GM12878 (cell line): ENCODE measurements around the gene ESCO1. TPM values are rescaled to one million over a fixed set of nuclear protein-coding genes. Genes with fewer than 3 reads are reported as not detected.
"Not testable (repeated sequence)": the region's sequence is repeated elsewhere in the genome, so short reads cannot be mapped to it uniquely, and the experiment has no call there.

Source experiments
- ATAC-seq: fragments of 200-7000 bp; cut with Tn5 transposase; 3 replicates; pipeline ENCODE4 v1.9.1; 2020; ENCODE audit warnings: mild to moderate bottlenecking, moderate library complexity
- BruUV-seq: library from RNA; stranded (reverse); fragments of 400-500 nt; replicated peaks from 2 replicates; lab custom pipeline; 2021; lab: Mats Ljungman, UMichigan
- CTCF ChIA-PET: fragments of 300-600 bp; sonication (Branson Sonifier 250); formaldehyde crosslinking; extraction: SDS; loops from one replicate; lab custom pipeline; 2021; ENCODE audit warnings: inconsistent platforms; lab: Yijun Ruan, JAX
- POLR2A ChIA-PET: fragments of 350-600 bp; formaldehyde crosslinking; extraction: SDS; loops from one replicate; lab custom pipeline; 2021; ENCODE audit warnings: inconsistent platforms; lab: Charles Lee
- RAD21 ChIA-PET: fragments of 300-600 bp; sonication (Branson Sonifier 250); formaldehyde crosslinking; loops from one replicate; lab custom pipeline; 2023; ENCODE audit warnings: antibody characterized with exemption; ENCODE audit not compliant: unreplicated experiment; lab: Charles Lee
- SMC1A ChIA-PET: fragments of 300-600 bp; sonication (Branson Sonifier 250); formaldehyde crosslinking; loops from one replicate; lab custom pipeline; 2023; ENCODE audit not compliant: unreplicated experiment, uncharacterized antibody; lab: Charles Lee
- DNase-seq: peaks from one replicate; pipeline ENCODE4 v3.0.0-alpha.2; 2011; ENCODE audit warnings: low read depth, low spot score
- FAIRE-seq: peaks from 3 replicates; lab custom pipeline; 2011; peaks lifted over from hg19 to GRCh38; lab: Jason Lieb, UNC
- H2AFZ ChIP-seq: 2 replicates; pipeline ENCODE4 v1.6.0; 2011; ENCODE audit warnings: low read depth, low read length, control low read depth; ENCODE audit not compliant: control insufficient read depth
- H3K27ac ChIP-seq: 2 replicates; pipeline ENCODE4 v1.5.1; 2011; ENCODE audit warnings: control low read depth; ENCODE audit not compliant: control insufficient read depth, insufficient read depth
- H3K27me3 ChIP-seq, 2 experiments: replicated peaks in 1 of 2; 2 replicates each; pipeline versions ENCODE4 v1.6.0 to v1.6.1; 2011; ENCODE audit warnings: low read length in 1 of 2; ENCODE audit not compliant: control insufficient read depth in 2 of 2, insufficient read depth in 2 of 2
- H3K36me3 ChIP-seq, 2 experiments: 2 replicates each; pipeline ENCODE4 v1.5.1; 2011; ENCODE audit warnings: low read length in 1 of 2; ENCODE audit not compliant: control insufficient read depth in 2 of 2, insufficient read depth in 2 of 2
- H3K4me1 ChIP-seq: 2 replicates; pipeline ENCODE4 v1.6.1; 2011; ENCODE audit warnings: mild to moderate bottlenecking, low read length, moderate library complexity, mixed read lengths; ENCODE audit not compliant: control insufficient read depth, insufficient read depth
- H3K4me2 ChIP-seq: 2 replicates; pipeline ENCODE4 v1.6.0; 2011; ENCODE audit warnings: control low read depth; ENCODE audit not compliant: control insufficient read depth, insufficient read depth
- H3K4me3 ChIP-seq: fragments of 200-600 bp; sonication (generic); 2 replicates; pipeline ENCODE4 v1.5.1; 2016
- H3K79me2 ChIP-seq: 2 replicates; pipeline ENCODE4 v1.6.0; 2011; ENCODE audit warnings: low read length; ENCODE audit not compliant: control insufficient read depth, insufficient read depth
- H3K9ac ChIP-seq: 2 replicates; pipeline ENCODE4 v1.8.0; 2011; ENCODE audit warnings: low read length, control low read depth, mixed read lengths; ENCODE audit not compliant: control insufficient read depth, insufficient read depth
- H3K9me3 ChIP-seq: replicated peaks from 3 replicates; pipeline ENCODE4 v1.5.1; 2011; ENCODE audit warnings: mild to moderate bottlenecking, low read length; ENCODE audit not compliant: control insufficient read depth, insufficient read depth
- H4K20me1 ChIP-seq: 2 replicates; pipeline ENCODE4 v1.6.0; 2011; ENCODE audit not compliant: control insufficient read depth, insufficient read depth
- BMI1 ChIP-seq: fragments of 450-650 bp; IDR thresholded peaks from 2 replicates; pipeline ENCODE4 v1.6.1; 2016; ENCODE audit warnings: mild to moderate bottlenecking, moderate library complexity, borderline replicate concordance
- CHD4 ChIP-seq: fragments of 200-600 bp; sonication (generic); IDR thresholded peaks from 2 replicates; pipeline ENCODE4 v1.6.1; 2016; ENCODE audit warnings: mild to moderate bottlenecking
- IKZF2 ChIP-seq, 2 experiments: fragments of 450-650 bp; IDR thresholded peaks; 2 replicates each; pipeline ENCODE4 v1.6.1; 2017; ENCODE audit warnings: mild to moderate bottlenecking in 2 of 2, moderate library complexity in 2 of 2
- KLF5 ChIP-seq: fragments of 450-650 bp; IDR thresholded peaks from 2 replicates; pipeline ENCODE4 v1.6.1; 2014; ENCODE audit warnings: mild to moderate bottlenecking; ENCODE audit not compliant: partially characterized antibody
- NFIC ChIP-seq: IDR thresholded peaks from 2 replicates; pipeline ENCODE4 v1.6.1; 2012; ENCODE audit warnings: low read depth, mild to moderate bottlenecking, inconsistent platforms, low read length, moderate library complexity
- PAX5 ChIP-seq: IDR thresholded peaks from 2 replicates; pipeline ENCODE4 v1.6.1; 2011; ENCODE audit warnings: low read depth, low read length, borderline replicate concordance
- SREBF2 ChIP-seq: IDR thresholded peaks from 2 replicates; pipeline ENCODE4 v1.6.1; 2012; ENCODE audit warnings: mild to moderate bottlenecking, low read length
- TBL1XR1 ChIP-seq: IDR thresholded peaks from 2 replicates; pipeline ENCODE4 v1.6.1; 2012; ENCODE audit warnings: low read depth, low read length, improper control_type of control experiment
- TCF3 ChIP-seq: IDR thresholded peaks from 2 replicates; pipeline ENCODE4 v1.6.1; 2012; ENCODE audit warnings: low read depth, mild to moderate bottlenecking, low read length, borderline replicate concordance; ENCODE audit not compliant: insufficient read depth
- ZBTB40 ChIP-seq: fragments of 450-650 bp; IDR thresholded peaks from 2 replicates; pipeline ENCODE4 v1.6.1; 2016; ENCODE audit warnings: mild to moderate bottlenecking, moderate library complexity, borderline replicate concordance
- ZNF24 ChIP-seq: fragments of 450-650 bp; IDR thresholded peaks from 2 replicates; pipeline ENCODE4 v1.6.1; 2017; ENCODE audit warnings: antibody characterized with exemption, mild to moderate bottlenecking
- WGBS: methylation state at CpG from one replicate; pipeline ENCODE4 v1.1.6; 2016; ENCODE audit warnings: low lambda C conversion rate; ENCODE audit not compliant: insufficient replicate concordance, insufficient coverage; ENCODE audit errors: missing lambda C conversion rate; 5-methylcytosine and 5-hydroxymethylcytosine counted together
- in situ Hi-C: fragments of 300-500 bp; cut with MboI; formaldehyde crosslinking; loops from 9 replicates; pipeline ENCODE4 v1.14.3; 2018; ENCODE audit warnings: mixed read lengths
- intact Hi-C: fragments of 100-400 bp; cut with micrococcal nuclease; formaldehyde crosslinking; loops from one replicate; pipeline ENCODE4 v1.14.2; 2022; ENCODE audit not compliant: unreplicated experiment
- polyA plus RNA-seq, 11 experiments: library from polyadenylated mRNA; depleted of rRNA in 4 of 11; unstranded in 6 of 11; stranded (reverse) in 5 of 11; fragments of >200 nt; fragmentation: Nextera tagmentation in 4 of 11; fragmentation: Illumina TruSeq in 1 of 11; extraction: Ambion mirVana in 4 of 11; extraction: Trizol in 1 of 11; gene quantifications; 1 replicate in 1 of 11; 2 replicates in 10 of 11; pipeline versions ENCODE4 v1.2.1 to v1.2.3, GENCODE V29; 2011 to 2016; ENCODE audit warnings: inconsistent platforms in 2 of 11, missing spikeins in 2 of 11, low read depth in 1 of 11
- total RNA-seq, 4 experiments: library from RNA; depleted of rRNA in 3 of 4; stranded (reverse); fragments of >200 nt in 3 of 4; fragmentation: Illumina TruSeq in 1 of 4; extraction: Trizol in 1 of 4; gene quantifications; 2 replicates each; pipeline versions ENCODE4 v1.2.1 to v1.2.3, GENCODE V29; 2013 to 2021
- TF ChIP-seq, protein P1 (sequence below): IDR thresholded peaks from 2 replicates; pipeline ENCODE4 v1.6.1; 2011; ENCODE audit warnings: borderline replicate concordance, low read depth, mild to moderate bottlenecking, moderate library complexity, low read length; ENCODE audit not compliant: insufficient read depth, poor library complexity, severe bottlenecking

Gene ESCO1
- total and polyA plus RNA-seq, 10 of the 15 experiments (the other 5 are each of a cell fraction or from before 2014, with no cell fraction given): 8.6 to 22.4 (median 12.4) TPM

DNA sequence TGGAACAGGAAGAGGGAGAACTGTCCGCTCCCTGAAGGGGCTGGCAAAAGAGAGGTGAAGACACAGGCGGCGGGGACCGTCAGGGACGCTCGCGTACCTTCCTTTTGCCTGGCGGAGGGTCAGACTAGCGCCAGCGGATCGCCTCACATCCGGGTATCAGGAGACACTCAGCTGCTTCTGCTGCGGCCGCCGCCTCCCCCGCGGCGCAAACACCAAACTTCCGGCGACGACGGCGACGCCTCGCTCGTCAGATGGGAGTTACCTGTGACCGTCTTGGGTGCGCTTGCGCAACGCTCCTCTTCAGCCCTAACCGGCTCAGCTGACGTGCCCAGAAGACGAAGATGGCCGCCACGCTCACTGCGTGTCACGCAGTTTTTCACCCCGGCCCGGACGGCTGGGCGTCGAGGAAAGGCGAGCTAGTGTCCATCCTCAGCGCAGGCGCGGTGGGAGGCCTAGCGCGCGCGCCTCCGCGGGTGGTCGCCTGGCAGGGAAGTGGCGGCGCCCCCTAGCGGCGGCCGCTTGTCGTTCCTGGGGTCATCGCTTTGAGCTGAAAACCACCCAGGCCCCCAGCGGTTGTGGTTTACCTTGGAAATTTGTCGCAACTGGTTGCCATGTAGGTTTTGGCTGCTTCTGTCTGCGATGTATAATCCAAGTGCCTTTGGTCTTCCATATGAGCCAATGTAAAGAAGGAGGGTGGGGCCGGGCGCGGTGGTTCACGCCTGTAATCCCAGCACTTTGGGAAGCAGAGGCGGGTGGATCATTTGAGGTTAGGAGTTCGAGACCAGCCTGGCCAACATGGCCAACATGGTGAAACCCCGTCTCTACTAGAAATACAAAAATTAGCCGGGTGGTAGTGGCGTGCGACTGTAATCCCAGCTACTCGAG lies at the start of gene ESCO1 (continued):
- no peak for TF ChIP-seq BMI1
- TF ChIP-seq ZNF24: peak; percentile 50; the same call in 1 of the 2 replicates
- TF ChIP-seq IKZF2 (IDR thresholded peaks at IDR 0.05): peak; percentile 43 to 52; a peak in 3 of 4 replicates
- TF ChIP-seq KLF5: peak; percentile 18
- peak; percentile 68; the same call in 1 of the 2 replicates for TF ChIP-seq ZBTB40
- no peak for TF ChIP-seq CHD4
- no peak for TF ChIP-seq TCF3
- TF ChIP-seq TBL1XR1: no peak
- TF ChIP-seq PAX5: peak; percentile 42; the same call in 1 of the 2 replicates
- TF ChIP-seq, protein P1, sequence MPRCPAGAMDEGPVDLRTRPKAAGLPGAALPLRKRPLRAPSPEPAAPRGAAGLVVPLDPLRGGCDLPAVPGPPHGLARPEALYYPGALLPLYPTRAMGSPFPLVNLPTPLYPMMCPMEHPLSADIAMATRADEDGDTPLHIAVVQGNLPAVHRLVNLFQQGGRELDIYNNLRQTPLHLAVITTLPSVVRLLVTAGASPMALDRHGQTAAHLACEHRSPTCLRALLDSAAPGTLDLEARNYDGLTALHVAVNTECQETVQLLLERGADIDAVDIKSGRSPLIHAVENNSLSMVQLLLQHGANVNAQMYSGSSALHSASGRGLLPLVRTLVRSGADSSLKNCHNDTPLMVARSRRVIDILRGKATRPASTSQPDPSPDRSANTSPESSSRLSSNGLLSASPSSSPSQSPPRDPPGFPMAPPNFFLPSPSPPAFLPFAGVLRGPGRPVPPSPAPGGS: no peak
- TF ChIP-seq NFIC: no peak
- 0 out of 2 replicates have a peak, but pooled peaks have one; percentile 25 for TF ChIP-seq SREBF2

GRCh38 chr18:21640375-21640774 lies 39.9 kb upstream of the ESCO1 start:
- H3K9ac ChIP-seq, H2AFZ ChIP-seq, BruUV-seq, H3K27me3 ChIP-seq, H3K9me3 ChIP-seq, DNase-seq, in situ Hi-C loops, H3K27ac ChIP-seq, intact Hi-C loops, H4K20me1 ChIP-seq, H3K4me3 ChIP-seq, H3K4me2 ChIP-seq, H3K36me3 ChIP-seq, H3K79me2 ChIP-seq, FAIRE-seq, H3K4me1 ChIP-seq, ATAC-seq: not testable (repeated sequence)
- WGBS: 100% methylated on average over 2 of the region's 5 CpGs
- ChIA-PET SMC1A (interaction anchor here (0.7 to 0.8 kb wide), 2 partner anchors 10 to 100 kb away, joined by 3 read pairs; partner anchors contain the start of gene MIB1), CTCF (interaction anchor here (0.5 to 1.0 kb wide), 2 partner anchors 10 to 227 kb away, joined by 3 read pairs; no protein-coding TSS in a partner anchor), RAD21 (interaction anchor here (0.6 to 1.2 kb wide), 2 partner anchors 14 to 28 kb away, joined by 3 read pairs; partner anchors contain the start of gene SNRPD1), POLR2A (interaction anchor here (0.6 to 0.7 kb wide), 3 partner anchors 41 to 670 kb away, joined by 3 to 6 read pairs (median 4); partner anchors contain the start of gene MIB1)
